Naive thymus-derived CD4-positive, alpha-beta T cell (primary cell): ENCODE data around the gene FAM131C. TPM values are rescaled to one million over a fixed set of nuclear protein-coding genes. Genes with fewer than 3 reads are reported as not detected.
"Not testable (repeated sequence)": the region's sequence is repeated elsewhere in the genome, so short reads cannot be mapped to it uniquely, and the experiment has no call there.

ENCODE experiments used
- ATAC-seq: fragments of 150-1000 bp; cut with Tn5 transposase; 2 replicates; pipeline ENCODE4 v1.10.0; 2021; ENCODE audit warnings: mild to moderate bottlenecking, moderate library complexity
- CTCF ChIA-PET: fragments of 350-600 bp; sonication (Branson Sonifier 250); formaldehyde crosslinking; loops from one replicate; lab custom pipeline; 2021; ENCODE audit warnings: antibody characterized with exemption; lab: Charles Lee
- POLR2A ChIA-PET: fragments of 350-600 bp; sonication (Branson Sonifier 250); formaldehyde crosslinking; loops from one replicate; lab custom pipeline; 2021; ENCODE audit warnings: antibody characterized with exemption, inconsistent platforms; lab: Charles Lee
- DNase-seq, 9 donors: peaks; one replicate each; pipeline versions ENCODE4 v3.0.0 to v3.0.0-alpha.2; 2020 to 2022; ENCODE audit warnings: mixed read lengths in 1 of 9
- H3K27ac ChIP-seq: one replicate; pipeline ENCODE4 v1.7.0; 2013; ENCODE audit warnings: mild to moderate bottlenecking, low read depth, low read length, moderate library complexity
- H3K27me3 ChIP-seq, 2 donors: one replicate each; pipeline ENCODE4 v1.7.0; 2013; ENCODE audit warnings: low read length in 2 of 2, mild to moderate bottlenecking in 2 of 2, moderate library complexity in 2 of 2; ENCODE audit not compliant: control insufficient read depth in 2 of 2, insufficient read depth in 2 of 2
- H3K36me3 ChIP-seq, 3 experiments: 1 replicate in 2 of 3; 2 replicates in 1 of 3; pipeline ENCODE4 v1.7.0; 2013; ENCODE audit warnings: low read length in 3 of 3, mild to moderate bottlenecking in 3 of 3, moderate library complexity in 1 of 3; ENCODE audit not compliant: insufficient read depth in 3 of 3, control insufficient read depth in 2 of 3
- H3K4me1 ChIP-seq, 2 donors: one replicate each; pipeline ENCODE4 v1.7.0; 2013; ENCODE audit warnings: low read length in 2 of 2, mild to moderate bottlenecking in 2 of 2, moderate library complexity in 1 of 2; ENCODE audit not compliant: control insufficient read depth in 2 of 2, insufficient read depth in 2 of 2
- H3K4me3 ChIP-seq: 2 replicates; pipeline ENCODE4 v1.7.0; 2013; ENCODE audit warnings: mild to moderate bottlenecking, low read length
- H3K9me3 ChIP-seq, 3 experiments: 1 replicate in 2 of 3; 2 replicates in 1 of 3; pipeline ENCODE4 v1.7.0; 2013; ENCODE audit warnings: low read length in 3 of 3; ENCODE audit not compliant: control insufficient read depth in 2 of 3
- H3K27ac Mint-ChIP-seq, 9 donors: one replicate each; pipeline ENCODE4 v1.8.0; 2020 to 2022; ENCODE audit warnings: mixed read lengths in 9 of 9, mild to moderate bottlenecking in 8 of 9, moderate library complexity in 5 of 9, inconsistent platforms in 2 of 9
- H3K27me3 Mint-ChIP-seq, 5 donors: one replicate each; pipeline ENCODE4 v1.8.0; 2021 to 2022; ENCODE audit warnings: mixed read lengths in 5 of 5, mild to moderate bottlenecking in 1 of 5
- H3K36me3 Mint-ChIP-seq, 5 donors: one replicate each; pipeline ENCODE4 v1.8.0; 2020 to 2022; ENCODE audit warnings: mixed read lengths in 5 of 5, mild to moderate bottlenecking in 3 of 5, inconsistent platforms in 1 of 5
- H3K4me1 Mint-ChIP-seq, 7 donors: one replicate each; pipeline ENCODE4 v1.8.0; 2020 to 2022; ENCODE audit warnings: mixed read lengths in 7 of 7, mild to moderate bottlenecking in 3 of 7, inconsistent platforms in 1 of 7
- H3K4me3 Mint-ChIP-seq, 10 donors: one replicate each; pipeline ENCODE4 v1.8.0; 2020 to 2022; ENCODE audit warnings: mild to moderate bottlenecking in 10 of 10, mixed read lengths in 10 of 10, moderate library complexity in 6 of 10, inconsistent platforms in 2 of 10
- H3K9me3 Mint-ChIP-seq, 11 donors: one replicate each; pipeline ENCODE4 v1.8.0; 2020 to 2022; ENCODE audit warnings: mixed read lengths in 11 of 11, mild to moderate bottlenecking in 4 of 11, inconsistent platforms in 1 of 11, moderate library complexity in 1 of 11
- intact Hi-C, 2 donors: fragments of 100-400 bp; cut with micrococcal nuclease; formaldehyde crosslinking; loops; one replicate each; pipeline ENCODE4 v1.15.1; 2023
- polyA plus RNA-seq, 2 donors: library from polyadenylated mRNA; unstranded; fragments of 300-500 nt; fragmentation: Illumina TruSeq; gene quantifications; one replicate each; pipeline ENCODE4 v1.2.3, GENCODE V29; 2021
- total RNA-seq, 6 experiments: library from RNA in 5 of 6; stranded (reverse) in 5 of 6; gene quantifications; 1 replicate in 5 of 6; 2 replicates in 1 of 6; pipeline ENCODE4 v1.2.3 and lab custom pipeline; 2021 to 2026

The FAM131C gene
- total and polyA plus RNA-seq, 7 experiments from 2014 or later = 1.3 TPM; not detected in 6

DNA sequence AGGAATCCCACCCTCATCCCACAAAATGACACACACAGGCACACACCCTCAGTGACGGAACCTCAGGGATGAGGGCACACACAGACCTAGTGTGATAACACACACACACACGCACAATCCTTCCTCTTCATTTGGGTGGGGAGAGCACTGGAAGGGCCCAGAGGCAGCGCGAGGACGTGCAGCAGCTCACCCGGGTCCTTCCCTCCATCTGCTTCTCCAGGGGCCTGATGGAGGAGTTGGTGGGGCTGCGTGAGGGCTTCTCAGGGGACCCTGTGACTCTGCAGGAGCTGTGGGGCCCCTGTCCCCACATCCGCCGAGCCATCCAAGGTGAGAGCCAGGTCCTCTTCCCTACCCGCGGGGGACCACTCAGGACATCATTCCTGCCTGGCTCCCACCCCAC lies 51.1 kb downstream of the FAM131C start:
- no peak overlapping the region for H3K4me3 Mint-ChIP-seq
- Histone ChIP-seq H3K4me3 (no peak overlapping the region), H3K27me3 (no peaks in the 10 kb centered on the region), H3K4me1 (no peaks in the 10 kb centered on the region), H3K9me3 (no peaks in the 10 kb centered on the region), H3K36me3 (no peaks in the 10 kb centered on the region), H3K27ac (no peak overlapping the region)
- H3K36me3 Mint-ChIP-seq = no peaks in the 10 kb centered on the region
- peaks cover 0 to 6% (median 0%) of the 10 kb centered on the region in 7 donors for H3K4me1 Mint-ChIP-seq
- ChIA-PET CTCF (no interaction called here), POLR2A (no interaction called here)
- H3K27me3 Mint-ChIP-seq = peaks cover 0 to 5% (median 0%) of the 10 kb centered on the region in 5 donors
- no peak overlapping the region for H3K27ac Mint-ChIP-seq
- H3K9me3 Mint-ChIP-seq = no peaks in the 10 kb centered on the region
- DNase-seq (no peak), ATAC-seq (no peak)
- intact Hi-C loops = no loop called here

DNA sequence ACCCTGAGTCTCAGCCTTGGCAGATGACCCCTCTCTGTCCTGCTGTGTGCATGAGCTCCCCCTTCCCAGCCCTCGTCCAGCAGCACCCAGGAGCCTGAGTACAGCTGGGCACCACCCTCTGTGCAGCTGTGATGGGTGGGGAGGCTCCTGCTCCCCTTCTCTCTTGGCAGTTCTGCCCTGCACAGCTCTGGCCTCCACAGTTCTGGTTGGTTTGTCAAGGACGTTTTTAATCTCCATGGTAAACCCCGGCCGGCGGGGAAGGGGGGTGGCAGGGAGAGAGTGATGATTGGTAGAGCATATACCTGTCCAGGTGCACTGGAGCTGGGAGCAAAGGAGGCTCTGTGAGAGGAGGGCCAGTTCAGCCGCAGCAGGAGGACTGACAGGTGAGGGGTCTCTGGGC lies 51.8 kb downstream of the FAM131C start, which contains the start of gene CLCNKA:
Gene CLCNKA (plus strand): TSS at position 356 of the 400 bp plus-strand sequence. CDS start 584 bp downstream, outside the sequence.
- Mint-ChIP-seq H3K4me3 (no peak within 1 kb of the TSS), H3K27ac (no peak within 1 kb of the TSS), H3K4me1 (no peaks in the 10 kb centered on the region), H3K36me3 (no peaks in the 10 kb centered on the region), H3K9me3 (no peaks in the 10 kb centered on the region), H3K27me3 (peaks cover 0 to 5% (median 0%) of the 10 kb centered on the region in 5 donors)
- no peak within 1 kb of the TSS for H3K27ac ChIP-seq
- no peak for DNase-seq
- no peaks in the 10 kb centered on the region for H3K27me3 ChIP-seq
- POLR2A ChIA-PET = no interaction called here
- intact Hi-C loops = no loop called here
- no peak within 1 kb of the TSS for H3K4me3 ChIP-seq
- CTCF ChIA-PET = no interaction called here
- ATAC-seq = no peak
- H3K36me3 ChIP-seq = no peaks in the 10 kb centered on the region
- H3K9me3 ChIP-seq = no peaks in the 10 kb centered on the region
- no peaks in the 10 kb centered on the region for H3K4me1 ChIP-seq

DNA sequence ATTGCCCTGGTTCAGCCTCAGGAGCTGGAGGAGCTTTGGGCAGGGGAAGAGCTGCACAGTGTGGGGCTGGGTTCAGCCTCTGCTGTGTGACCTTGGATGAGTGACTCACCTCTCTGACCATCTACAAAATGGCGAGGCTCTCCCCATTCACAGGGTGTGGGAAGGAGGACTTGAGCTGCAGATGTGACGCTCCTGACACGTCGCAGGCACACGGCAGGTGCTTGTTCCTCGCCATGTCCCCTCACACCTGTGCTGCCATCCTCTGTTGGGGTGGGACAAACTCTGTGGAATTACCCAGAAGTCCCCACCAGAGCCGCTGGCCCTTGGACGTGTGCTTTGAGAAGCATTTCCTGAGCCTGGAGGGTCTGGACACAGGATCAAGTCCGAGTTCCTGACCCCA lies 52.6 kb downstream of the FAM131C start:
- DNase-seq, intact Hi-C loops, H3K4me1 Mint-ChIP-seq, POLR2A ChIA-PET, H3K36me3 ChIP-seq, H3K9me3 ChIP-seq, H3K4me3 Mint-ChIP-seq, CTCF ChIA-PET, H3K27ac ChIP-seq, H3K27ac Mint-ChIP-seq, H3K27me3 ChIP-seq, H3K9me3 Mint-ChIP-seq, ATAC-seq, H3K36me3 Mint-ChIP-seq, H3K4me3 ChIP-seq, H3K27me3 Mint-ChIP-seq, H3K4me1 ChIP-seq: not testable (repeated sequence)

DNA sequence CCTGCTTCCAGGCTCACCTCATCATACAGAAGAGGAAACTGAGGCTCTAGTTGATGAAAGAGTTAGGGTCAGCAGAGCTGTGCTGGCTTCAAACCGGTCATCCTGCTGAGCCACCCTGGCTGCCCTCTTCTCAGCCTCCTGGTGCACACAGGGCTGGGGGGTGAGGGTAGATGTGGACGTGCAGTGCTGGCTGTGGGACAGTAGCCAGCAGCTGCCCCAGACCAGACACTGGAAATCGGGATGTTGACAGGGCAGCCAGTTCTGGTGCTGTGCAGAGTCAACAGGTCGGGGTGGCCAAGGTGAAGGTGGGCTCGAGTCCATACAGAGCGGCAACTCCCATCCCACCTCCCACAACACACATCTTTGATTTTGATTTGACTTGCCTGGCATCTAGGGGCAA lies 53.1 kb downstream of the FAM131C start:
- intact Hi-C loops = no loop called here
- Mint-ChIP-seq H3K27me3 (peaks cover 0 to 2% (median 0%) of the 10 kb centered on the region in 5 donors), H3K27ac (no peak overlapping the region), H3K9me3 (no peaks in the 10 kb centered on the region), H3K4me3 (no peak overlapping the region), H3K4me1 (no peaks in the 10 kb centered on the region), H3K36me3 (no peaks in the 10 kb centered on the region)
- ChIA-PET POLR2A (no interaction called here), CTCF (no interaction called here)
- Histone ChIP-seq H3K4me1 (no peaks in the 10 kb centered on the region), H3K27ac (no peak overlapping the region), H3K9me3 (no peaks in the 10 kb centered on the region), H3K27me3 (no peaks in the 10 kb centered on the region), H3K36me3 (no peaks in the 10 kb centered on the region), H3K4me3 (no peak overlapping the region)
- DNase-seq = no peak
- no peak for ATAC-seq

DNA sequence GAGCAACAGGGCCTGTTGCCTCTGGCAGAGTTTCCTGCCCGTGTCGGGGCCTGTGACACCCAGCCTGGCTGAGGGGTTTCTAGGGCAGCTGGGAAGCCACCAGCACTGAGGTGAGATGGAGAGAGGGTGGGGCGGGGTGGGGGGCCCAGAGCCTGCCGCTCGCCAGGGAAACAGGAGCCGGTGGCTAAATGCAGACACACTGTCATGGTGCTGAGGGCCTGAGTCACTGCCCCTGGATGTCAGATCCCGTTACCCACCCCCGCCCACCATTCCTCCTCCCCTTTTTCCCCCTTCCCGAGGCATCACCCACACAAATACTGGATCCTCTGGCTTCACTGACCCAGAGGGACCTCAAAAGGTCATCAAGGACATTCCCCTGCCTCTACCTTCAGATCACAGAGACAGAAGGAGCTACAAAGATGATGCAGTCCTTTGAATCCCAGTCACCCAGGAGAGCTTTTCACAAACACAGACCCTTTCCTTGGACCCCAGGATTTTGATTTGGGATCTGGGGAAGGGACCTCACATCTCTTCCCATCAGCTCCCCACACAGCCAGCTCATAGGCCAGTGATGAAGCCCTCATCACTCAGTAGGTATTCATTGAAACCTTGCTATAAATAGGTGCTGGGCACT lies 53.7 kb downstream of the FAM131C start:
- peaks cover 0 to 2% (median 0%) of the 10 kb centered on the region in 11 donors for H3K9me3 Mint-ChIP-seq
- Histone ChIP-seq H3K27me3 (no peaks in the 10 kb centered on the region), H3K9me3 (no peaks in the 10 kb centered on the region), H3K4me1 (no peaks in the 10 kb centered on the region), H3K4me3 (no peak overlapping the region), H3K27ac (no peak overlapping the region), H3K36me3 (no peaks in the 10 kb centered on the region)
- H3K4me3 Mint-ChIP-seq = no peak overlapping the region
- CTCF ChIA-PET = no interaction called here
- intact Hi-C loops = no loop called here
- H3K36me3 Mint-ChIP-seq = no peaks in the 10 kb centered on the region
- no peak overlapping the region for H3K27ac Mint-ChIP-seq
- POLR2A ChIA-PET = no interaction called here
- no peak for DNase-seq
- H3K4me1 Mint-ChIP-seq = no peaks in the 10 kb centered on the region
- no peak for ATAC-seq
- H3K27me3 Mint-ChIP-seq = no peaks in the 10 kb centered on the region

DNA sequence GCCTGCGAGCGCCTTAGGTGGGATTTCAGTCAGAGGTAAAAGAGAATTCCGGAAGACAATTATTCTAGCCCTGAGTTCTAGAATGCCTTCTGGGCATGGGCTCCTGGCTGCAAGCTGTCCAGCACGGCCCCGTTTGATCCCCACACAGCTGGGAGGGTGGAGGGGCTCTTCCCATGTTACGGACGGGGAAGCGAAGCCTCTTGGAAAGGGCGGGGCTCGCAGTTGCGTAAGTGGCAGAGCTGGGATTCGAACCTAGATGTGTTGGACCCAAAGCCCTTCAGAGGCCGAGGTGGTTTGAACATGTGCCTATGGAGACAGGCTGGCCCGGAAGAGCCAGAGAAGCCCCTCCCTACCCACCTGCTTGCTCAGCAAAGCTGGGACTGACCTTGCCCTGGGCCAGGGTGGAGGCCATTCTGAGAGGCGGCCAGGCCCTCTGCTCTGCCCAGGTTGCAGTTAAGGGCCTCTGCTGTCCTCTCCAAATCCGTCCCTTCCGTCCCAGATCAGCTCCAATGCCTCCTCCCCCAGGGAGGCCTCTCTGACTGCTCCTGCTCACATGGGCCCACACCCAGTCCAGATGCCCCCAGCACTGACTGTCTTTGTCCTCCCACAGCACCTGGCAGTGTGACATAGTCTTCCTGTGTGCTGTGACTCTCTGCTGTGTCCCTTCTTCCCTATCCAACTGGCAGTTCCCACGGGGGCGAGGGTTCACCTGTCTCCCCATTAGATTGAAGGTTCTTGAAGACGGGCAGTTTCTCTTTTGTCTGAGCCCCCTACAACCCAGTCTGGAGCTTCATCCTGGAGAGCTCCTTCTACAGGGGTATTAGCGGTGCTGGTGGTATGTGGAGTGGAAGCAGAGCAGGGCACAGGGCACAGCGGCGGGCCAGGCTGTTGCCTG lies 54.5 kb downstream of the FAM131C start:
- H3K27ac ChIP-seq = no peak overlapping the region
- Mint-ChIP-seq H3K9me3 (peaks cover 0 to 2% (median 0%) of the 10 kb centered on the region in 11 donors), H3K4me3 (no peak overlapping the region), H3K27me3 (peaks cover 0 to 2% (median 0%) of the 10 kb centered on the region in 5 donors), H3K27ac (peak overlapping the region in 1 of 9 donors; percentile 16), H3K4me1 (no peaks in the 10 kb centered on the region), H3K36me3 (no peaks in the 10 kb centered on the region)
- H3K4me1 ChIP-seq = no peaks in the 10 kb centered on the region
- ChIA-PET POLR2A (interaction anchor here (0.6 kb wide), 1 partner anchor 334 kb away, joined by 3 read pairs; no protein-coding TSS in a partner anchor), CTCF (interaction anchor here (0.6 kb wide), 1 partner anchor 405 kb away, joined by 3 read pairs; no protein-coding TSS in a partner anchor)
- H3K4me3 ChIP-seq = no peak overlapping the region
- intact Hi-C loops = no loop called here
- DNase-seq (no peak), ATAC-seq (no peak)
- H3K27me3 ChIP-seq = no peaks in the 10 kb centered on the region
- H3K36me3 ChIP-seq = no peaks in the 10 kb centered on the region
- H3K9me3 ChIP-seq = no peaks in the 10 kb centered on the region
